ENCODE results near the gene LOXL3.

Gene LOXL3

DNA sequence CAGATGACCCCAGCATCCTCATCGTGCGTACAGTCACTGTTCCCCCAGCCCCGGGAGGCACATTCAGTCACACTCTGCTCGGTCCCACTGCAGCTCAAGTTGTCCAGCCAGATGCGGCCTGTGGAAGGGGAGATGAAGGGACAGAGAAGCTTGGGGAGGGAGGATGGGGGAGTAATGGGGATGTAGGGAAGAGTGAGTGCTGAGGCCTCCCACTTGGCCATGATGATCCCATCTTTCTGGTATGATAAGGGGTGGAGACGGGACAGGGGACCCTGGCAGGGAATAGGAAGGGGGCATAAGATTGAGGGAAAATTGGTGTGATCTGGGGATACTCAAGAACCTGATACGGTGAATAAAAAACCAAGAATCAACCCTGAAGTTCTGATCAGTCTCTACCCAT, 3.5 kb downstream of the LOXL3 start:
- no peak for DNase-seq (ENCODE audit: low read depth)

DNA sequence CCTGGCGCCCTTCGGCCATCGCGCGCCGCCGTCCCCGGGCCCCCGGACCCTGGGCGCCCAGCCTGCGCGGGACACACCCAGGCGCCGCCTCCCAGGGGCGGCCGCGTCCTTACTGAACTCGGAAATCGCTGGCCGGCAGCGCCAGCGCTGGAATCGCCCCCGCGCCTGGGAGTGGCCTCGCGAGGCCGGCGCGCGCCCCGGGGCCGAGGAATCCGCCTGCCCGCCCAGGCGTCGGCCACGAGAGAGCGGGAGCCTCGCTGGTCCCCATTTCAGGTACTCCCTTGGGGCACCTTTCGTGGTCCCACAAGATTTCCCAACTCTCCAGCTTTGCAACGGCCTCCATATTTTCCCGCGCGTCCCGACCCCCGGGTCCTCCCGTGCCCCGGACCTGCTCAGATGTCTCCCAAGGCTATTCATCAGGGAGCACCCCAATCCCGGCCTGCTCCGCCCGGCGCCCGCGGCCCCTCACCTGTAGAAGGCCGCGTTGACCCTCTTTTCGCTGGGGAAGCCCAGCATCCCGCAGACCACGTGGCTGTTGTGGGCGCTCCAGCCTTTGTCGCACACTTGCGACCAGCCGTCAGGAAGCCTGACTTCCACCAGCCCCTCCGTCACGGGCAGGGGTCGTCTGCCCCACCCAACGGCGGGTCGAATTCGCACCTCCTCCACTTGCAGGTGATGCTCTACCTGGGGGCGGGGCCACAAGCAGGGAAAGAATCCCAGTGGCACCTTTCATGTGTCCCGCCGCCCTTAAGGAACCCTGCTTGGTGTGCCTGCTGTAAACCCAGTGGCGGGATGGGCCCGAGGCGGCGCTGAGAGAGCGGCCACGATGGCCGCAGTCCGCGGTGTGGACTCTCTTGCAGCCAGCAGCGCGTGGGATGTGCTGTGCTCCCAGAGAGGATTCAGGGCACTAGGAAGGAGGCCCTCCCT, 4.6 kb downstream of the LOXL3 start:
- no peak for DNase-seq (ENCODE audit: low read depth)

DNA sequence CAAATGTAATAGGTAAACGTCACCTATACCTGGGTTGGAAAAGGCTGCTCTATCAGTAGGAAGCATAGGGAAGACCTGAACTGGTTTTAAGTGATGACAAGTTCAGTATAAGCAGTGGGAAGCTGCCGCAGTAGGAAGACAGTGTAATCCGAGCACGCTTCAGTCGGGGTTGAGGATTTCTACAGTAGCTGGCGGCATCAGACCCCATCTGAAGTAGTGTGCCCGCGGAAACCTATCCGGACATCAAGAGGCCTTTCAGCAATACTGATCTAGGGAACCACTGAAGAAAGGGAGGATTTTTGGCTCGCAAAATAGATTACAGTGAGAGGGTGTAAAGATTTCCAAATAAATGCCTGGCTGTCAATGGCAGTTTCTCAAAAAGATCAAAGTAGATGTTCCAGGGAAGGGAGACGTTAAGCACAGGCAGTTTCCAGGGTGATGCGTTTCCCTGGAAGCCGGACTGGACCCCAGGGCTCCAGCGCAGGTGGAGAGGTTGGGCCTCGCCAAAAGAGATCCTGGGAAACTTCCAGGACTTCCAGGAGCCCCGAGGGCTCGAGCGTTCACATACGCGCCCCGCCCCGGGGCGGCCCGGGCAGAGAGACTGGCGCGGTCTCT, 5.3 kb downstream of the LOXL3 start:
- no peak for DNase-seq (ENCODE audit: low read depth)

DNA sequence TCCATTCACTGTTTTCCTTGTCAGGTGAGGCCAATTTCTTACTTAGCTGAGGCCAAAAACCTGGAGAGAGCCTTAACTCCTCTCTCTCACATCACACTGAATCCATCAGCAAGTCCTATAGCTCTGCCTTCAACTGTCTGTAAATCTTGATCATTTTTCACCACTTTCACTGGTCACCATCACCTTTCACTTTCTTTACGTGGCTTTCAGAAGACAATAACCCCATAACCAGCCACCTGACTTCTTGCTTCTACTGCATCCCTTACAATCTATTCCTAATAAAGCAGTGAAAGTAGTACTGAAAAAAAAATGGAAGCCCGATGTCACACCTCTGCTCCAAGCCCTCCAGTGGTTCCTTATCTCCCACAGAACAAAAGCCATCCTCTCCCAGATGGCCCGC, 7.7 kb downstream of the LOXL3 start:
- DNase-seq (ENCODE audit: low read depth) = no peak

DNA sequence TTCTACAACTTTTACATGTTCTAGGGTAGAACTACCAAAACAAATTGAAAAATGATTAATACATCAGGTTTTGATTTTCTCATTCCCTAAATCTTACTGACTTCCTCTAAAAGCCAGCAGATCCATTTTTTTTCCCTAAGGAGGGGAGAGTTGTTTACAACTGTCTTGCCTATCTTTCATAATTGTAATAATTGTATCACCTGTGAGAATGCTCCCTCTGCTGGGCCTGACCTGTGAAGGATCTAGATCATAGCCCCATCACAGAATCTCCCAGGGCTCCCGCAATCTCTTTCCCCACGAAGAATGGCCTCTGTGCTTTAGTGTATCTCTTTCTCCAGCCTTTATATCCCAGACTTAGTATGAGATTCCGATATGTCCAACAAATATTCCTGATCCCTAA, 9.1 kb downstream of the LOXL3 start:
- no peak for DNase-seq (ENCODE audit: low read depth)

DNA sequence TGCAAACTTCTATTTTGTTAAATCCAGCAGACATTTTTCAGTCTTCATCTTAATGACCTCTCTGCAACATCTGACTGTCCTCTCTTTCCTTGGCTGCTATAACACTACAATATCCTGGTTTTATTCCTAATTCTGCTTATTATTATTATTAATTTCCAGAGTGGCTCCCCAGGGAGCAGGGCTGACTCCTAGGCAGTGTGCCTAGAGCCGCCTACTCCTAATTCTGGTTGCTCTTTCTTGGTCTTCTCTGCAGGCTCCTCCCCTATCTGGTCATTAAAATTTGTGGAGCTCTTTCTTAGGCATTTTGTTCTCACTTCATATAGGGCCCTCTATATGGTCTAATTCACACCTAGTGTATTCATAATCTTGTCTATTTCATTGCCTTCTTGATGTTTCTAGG, 10.8 kb downstream of the LOXL3 start:
- DNase-seq (ENCODE audit: low read depth) = no peak

DNA sequence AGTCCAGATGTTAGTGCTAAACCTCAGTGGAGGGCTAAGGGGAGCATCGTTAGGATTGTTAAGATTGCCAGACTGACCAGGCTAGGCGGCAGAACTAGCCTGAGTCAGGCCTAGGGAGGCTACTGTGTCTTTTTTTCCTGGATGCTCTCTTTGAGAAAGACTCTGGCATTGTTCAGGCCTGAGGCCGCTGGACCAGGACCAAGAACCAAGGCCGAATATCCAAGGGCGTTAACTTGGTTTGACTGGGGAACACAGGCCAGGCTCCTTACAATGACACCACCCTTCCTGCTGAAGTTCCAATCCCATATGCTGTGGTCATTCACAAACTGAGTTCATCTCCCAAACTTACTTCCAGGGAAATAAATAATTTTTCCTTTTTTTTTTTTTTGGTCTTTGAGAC, 13.5 kb downstream of the LOXL3 start:
- no peak for DNase-seq (ENCODE audit: low read depth)

DNA sequence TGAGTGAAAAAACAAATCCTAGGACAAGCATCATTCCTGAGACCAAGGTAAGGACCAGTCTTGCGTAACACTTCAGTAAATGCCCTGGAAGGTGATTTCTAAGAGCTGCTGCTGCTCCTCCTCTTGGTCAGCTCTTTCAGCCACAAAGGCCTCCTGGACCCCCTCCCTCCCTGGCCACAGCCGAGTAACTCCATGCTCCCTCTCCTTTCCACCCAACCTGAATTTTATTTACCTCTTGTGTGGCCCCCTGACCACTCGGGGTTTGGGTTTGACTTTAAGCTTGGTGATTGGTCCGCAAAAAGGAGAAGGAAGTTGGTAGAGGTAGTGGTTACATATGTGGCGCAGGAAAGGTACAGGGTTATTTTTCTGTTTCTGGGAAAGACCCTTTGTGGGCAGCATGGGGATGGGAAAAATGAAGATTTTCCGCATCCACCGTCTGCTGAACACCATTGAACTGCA, 14.8 kb downstream of the LOXL3 start:
- no peak for DNase-seq (ENCODE audit: low read depth)

DNA sequence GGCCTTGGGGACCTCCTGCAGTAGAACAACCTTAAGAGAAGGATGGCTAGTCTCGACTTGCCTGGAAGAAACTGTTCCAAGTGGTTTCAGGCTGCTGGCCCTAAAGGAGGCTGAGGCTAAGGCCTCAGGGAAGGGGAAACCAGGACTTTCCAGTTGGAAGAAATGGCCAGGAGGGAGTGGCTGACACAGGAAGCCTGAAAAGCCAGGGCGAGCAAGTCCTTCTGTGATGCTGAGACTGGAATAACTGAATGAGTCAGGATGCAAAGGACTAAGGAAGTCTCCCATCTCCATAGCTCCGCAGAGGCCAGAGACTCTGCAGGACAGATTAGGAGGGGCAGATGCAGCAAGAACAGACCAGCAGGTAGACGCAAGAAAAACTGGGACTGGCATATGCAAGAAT, 16.6 kb downstream of the LOXL3 start:
- DNase-seq (ENCODE audit: low read depth) = no peak

DNA sequence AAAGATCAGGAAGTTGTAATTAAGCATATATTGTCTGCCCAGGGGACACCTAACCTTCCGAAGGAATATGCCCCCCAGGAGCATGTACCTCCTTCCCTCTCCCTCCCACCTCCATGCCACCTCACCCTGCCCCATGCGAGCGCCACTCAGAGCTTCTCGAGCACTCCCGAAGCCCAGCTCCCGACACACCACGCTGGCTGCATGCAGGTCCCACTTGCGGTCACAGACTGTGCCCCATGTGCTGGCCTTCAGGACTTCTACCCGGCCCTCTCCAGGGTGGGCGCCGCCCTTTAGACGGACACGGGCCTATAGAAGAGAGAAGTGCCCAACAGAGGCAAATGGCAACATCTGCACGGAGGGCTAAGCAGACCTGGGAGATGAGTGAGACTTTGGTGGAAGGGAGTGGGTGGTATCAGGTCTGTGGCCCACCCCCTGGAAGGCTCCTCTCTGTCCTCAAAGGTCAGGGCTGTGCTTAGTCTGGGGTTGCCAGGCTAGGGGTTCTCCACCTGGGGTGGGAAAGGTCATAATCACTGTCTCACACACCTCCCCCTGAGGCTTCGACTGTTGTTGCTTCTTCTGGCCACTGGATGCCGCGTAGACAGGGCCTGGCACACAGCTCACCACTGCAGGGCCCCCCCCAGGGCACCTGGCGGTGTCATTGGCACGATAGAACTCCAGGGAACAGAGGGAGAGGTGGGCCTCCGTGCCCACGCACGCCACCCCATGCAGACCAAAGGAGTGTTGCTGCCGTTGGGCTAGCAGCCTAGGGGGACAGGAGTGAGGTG, 17.4 kb downstream of the LOXL3 start:
- no peak for DNase-seq (ENCODE audit: low read depth)

DNA sequence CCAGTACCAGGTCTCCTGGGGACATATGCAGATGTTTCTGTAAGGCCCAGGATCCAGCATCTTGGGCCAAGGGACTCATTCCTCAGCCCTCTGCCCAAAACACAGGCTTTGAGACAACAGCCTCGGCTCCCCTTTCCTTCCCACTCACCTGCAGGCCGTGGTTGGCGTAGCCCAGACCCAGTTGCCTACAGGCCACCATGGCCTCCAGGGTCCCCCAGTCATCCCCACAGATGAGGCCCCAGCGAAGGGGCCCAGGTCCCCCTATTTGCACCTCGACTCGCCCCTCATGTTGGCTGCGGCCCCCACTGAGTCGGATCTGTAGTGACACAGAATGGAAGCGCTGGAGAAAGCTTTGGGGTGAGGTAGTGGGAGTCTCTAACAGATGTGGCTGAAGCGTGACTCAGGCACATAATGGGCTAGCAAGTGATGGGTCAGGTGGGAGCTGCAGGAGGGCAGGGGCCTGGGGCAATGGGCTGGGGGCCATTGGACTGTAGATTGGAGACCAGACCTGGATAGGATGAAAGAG, 18.2 kb downstream of the LOXL3 start:
- no peak for DNase-seq (ENCODE audit: low read depth)

DNA sequence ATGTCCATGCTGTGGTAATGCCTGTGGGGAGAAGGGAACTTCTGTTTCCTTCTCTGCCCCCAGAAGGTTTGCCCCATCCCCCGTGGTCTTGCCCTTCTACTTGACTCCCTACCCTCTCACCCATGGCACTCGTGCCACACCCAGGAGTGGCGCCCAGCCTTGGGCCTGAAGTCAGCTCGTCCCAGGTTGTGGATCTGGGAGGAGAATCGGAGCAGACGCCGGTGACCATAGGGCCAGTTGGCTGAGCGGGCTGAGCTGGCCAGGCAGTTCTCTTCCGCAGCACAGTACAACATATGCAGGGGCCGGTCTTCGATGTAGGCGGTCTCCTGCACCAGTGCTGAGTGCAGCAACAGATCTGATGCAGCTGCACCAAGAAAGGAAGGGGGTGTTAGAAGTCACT, 19.3 kb downstream of the LOXL3 start:
- DNase-seq (ENCODE audit: low read depth) = no peak

DNA sequence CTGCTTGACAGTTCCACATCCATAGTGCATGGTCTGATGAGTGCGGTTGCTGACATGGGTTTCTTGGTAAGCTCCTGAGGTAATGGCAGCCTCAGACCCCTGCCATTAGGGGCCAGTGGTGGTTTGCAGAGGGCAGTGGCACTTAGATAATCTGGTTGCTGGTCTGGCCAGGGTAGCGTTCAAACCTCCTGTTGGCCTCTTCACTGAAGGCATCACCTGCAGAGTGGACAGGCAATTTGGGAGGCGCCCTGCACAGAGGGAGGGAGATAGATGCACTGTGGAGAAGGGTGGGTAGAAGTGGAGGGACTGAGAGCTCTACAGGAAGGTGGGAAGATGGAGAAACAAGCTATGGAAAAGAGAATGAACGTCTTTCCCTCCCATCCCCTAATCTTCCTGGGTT, 20.3 kb downstream of the LOXL3 start:
- DNase-seq (ENCODE audit: low read depth) = no peak

DNA sequence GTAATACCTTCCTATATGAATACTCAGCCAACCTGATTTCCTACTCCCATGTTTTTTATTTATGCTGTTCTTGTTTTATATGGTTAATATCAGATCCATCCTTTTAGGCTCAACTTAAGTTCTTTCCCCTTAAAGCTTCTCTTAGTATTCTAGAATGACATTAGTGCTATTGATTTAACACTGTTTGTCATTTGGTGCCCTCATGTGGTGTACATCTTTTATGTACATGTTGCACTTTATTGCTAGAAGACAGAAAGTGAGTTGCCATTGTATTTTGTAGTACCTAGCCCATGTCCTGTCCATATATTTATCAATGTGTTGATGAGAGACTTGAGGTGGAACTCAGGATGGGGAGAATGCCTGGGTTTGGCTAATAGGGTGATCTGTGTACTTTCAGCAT, 21.5 kb downstream of the LOXL3 start:
- no peak for DNase-seq (ENCODE audit: low read depth)

DNA sequence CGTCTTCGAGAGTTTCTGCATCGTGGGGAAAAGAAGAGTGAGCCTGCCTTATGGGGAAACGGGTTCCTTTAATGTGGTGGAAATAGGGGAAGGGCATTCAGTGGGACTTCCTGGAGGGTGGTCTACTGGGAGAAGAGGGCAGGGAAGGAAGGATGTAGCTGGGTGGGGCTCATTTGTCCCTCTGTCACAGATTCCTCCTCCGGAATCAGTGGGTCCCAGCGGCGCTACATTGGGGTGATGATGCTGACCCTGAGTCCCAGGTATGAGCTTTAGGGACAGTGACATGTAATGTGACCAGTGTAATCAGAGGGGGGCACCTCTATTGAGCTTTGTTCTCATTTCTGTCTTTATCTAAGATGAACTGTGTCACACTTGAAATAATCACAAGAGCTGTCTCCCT, 22.1 kb downstream of the LOXL3 start:
- no peak for DNase-seq (ENCODE audit: low read depth)

DNA sequence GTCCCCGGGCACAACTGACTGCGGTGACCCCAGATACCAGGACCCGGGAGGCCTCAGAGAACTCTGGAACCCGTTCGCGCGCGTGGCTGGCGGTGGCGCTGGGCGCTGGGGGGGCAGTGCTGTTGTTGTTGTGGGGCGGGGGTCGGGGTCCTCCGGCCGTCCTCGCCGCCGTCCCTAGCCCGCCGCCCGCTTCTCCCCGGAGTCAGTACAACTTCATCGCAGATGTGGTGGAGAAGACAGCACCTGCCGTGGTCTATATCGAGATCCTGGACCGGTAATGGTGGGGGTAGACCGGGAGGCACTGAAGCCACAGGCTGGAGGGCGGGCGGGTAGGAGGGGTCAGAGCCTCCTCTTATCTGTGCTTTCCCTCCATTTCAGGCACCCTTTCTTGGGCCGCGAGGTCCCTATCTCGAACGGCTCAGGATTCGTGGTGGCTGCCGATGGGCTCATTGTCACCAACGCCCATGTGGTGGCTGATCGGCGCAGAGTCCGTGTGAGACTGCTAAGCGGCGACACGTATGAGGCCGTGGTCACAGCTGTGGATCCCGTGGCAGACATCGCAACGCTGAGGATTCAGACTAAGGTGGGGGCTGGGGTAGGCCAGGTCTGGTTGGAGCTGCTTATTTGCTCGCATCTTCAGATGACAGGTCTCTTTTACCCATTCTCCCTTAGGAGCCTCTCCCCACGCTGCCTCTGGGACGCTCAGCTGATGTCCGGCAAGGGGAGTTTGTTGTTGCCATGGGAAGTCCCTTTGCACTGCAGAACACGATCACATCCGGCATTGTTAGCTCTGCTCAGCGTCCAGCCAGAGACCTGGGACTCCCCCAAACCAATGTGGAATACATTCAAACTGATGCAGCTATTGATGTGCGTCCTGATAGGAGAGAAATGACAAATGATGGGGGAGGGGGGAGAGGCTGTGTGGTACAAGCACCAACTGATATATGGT, 23.2 kb downstream of the LOXL3 start:
- DNase-seq (ENCODE audit: low read depth) = no peak

DNA sequence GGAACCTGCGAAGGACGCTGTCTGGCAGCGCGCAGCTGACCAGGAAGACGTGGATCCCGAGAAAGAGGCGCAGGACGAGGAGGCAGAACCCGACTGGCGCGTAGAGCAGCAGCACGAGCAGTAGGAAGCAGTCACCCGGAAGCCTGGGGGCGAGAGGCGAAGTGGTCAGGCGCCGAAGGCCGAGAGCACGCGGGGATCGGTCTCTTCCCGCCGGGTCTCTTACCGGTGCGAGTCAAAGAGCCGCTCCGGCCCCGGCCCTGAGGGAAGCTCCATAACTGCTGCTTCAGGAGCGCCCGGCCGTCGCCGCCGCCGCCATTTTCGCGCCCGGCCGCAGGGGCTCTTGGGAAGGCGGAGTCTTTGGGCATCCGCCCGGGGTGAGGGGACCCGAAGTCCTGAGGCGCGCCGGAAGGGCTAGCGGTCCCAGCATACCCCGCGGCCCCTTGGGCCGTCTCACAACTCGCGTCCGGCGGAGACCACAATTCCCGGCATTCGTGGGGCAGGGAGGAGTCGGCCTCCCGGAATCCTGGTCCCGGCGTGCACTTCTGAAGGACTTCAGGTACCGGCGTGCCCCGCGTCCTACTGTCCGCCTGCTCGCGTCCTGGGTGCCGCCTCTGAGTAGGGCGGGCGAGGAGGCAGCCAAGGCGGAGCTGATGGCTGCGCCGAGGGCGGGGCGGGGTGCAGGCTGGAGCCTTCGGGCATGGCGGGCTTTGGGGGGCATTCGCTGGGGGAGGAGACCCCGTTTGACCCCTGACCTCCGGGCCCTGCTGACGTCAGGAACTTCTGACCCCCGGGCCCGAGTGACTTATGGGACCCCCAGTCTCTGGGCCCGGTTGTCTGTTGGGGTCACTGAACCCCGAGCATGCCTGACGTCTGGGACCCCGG, 24.1 kb downstream of the LOXL3 start, which contains the start of the genes AUP1 and HTRA2:
Gene AUP1 (minus strand): TSS at position 350 of the 882 bp plus-strand sequence. CDS start 77 bp downstream, at position 273.
Gene HTRA2 (plus strand): TSS at position 577 of the 882 bp plus-strand sequence. CDS start 74 bp downstream, at position 651.
- peak; percentile 79 for DNase-seq (ENCODE audit: low read depth)

DNA sequence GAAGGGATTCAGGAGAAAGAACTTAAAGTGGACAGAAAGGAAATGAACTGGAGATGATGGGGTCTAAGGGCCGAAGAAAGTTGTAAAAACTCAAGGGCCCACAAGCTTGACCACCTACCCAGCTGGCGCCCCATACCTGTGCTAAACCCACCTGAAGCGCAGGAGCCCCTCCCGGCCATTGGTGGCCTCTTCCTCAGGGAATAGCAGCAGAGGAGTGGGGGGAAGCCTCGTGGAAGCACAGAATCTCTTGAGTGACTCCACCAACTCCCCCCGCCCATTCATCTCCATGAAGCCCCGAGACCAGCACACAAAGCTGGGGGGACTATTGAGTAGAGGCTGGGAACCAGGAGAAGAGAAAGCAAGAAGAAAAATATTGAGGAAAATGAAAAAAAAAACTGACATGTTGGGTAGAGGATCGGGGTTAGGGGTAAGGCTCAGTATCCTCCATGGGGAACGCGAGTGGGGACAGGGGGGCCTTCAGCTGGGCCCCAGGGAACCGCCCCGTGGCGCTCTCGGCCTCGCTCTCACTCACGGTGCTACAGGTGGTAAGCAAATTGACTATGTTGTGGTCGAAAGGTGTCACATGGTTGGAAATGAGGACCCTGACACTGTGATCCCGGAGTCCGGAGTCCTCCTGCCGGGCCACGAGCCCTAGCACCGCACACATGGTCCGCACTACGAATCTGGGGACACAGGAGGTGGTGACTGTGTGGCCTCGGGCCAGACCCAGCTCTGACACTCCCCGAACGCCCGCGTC, 25.0 kb downstream of the LOXL3 start:
- DNase-seq (ENCODE audit: low read depth) = no peak

DNA sequence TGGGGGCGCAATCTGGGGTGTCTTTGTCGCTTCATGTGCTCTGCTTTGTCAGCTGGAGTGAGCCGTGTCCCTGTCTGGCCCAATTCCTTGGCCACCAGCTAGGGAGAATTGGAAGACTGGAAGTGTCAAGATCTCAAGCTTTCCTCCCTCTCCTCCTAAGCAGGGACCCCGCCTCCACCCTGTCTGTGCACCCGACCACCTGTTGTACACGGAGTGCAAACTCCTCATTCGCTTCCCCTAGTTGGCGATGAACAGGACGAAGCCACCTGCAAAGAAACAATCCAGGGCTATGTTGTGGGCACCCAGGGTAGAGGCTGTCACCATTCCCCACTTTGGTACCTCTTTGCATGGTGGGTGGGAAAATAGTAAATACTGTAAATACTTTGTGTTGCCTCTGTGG, 26.0 kb downstream of the LOXL3 start:
- DNase-seq (ENCODE audit: low read depth) = no peak
